GM19372 (cell line): ENCODE data around the gene MYRF.
A peak's percentile ranks its signal among the peaks of the same experiment; 100 is the strongest.

Experiments used
- ATAC-seq: cut with Tn5 transposase; IDR thresholded peaks from one replicate; pipeline ENCODE4 v1.9.1; 2021; ENCODE audit warnings: mild to moderate bottlenecking, low read depth, moderate library complexity; ENCODE audit not compliant: unreplicated experiment

The MYRF gene

DNA sequence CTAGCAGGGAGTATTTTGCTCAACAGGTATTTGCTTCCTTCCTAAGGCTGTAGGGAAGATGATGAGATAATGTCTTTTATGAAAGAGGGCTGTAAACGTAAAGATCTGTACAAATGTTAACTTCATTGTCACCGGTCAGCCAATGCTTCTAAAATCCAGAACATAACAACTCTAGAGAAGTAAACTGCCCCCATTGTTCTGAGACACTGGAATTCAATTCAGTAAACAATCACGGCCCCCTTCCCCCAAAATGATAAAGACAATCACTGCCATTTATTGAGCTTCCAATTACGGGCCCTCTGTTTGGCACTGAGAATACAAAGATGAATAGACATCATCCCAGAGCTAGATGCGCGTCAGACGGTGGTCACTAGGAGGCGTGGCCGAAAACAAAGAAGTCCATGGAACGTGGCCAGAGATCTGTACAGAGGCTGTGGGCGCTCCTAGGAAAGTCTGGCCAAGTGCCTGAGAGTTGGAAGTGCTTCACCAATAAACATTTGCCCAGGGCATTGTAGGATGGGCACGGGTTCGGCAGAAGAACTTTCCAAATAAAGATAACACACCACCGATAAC, 39.4 kb downstream of the MYRF start:
- ATAC-seq: no peak

DNA sequence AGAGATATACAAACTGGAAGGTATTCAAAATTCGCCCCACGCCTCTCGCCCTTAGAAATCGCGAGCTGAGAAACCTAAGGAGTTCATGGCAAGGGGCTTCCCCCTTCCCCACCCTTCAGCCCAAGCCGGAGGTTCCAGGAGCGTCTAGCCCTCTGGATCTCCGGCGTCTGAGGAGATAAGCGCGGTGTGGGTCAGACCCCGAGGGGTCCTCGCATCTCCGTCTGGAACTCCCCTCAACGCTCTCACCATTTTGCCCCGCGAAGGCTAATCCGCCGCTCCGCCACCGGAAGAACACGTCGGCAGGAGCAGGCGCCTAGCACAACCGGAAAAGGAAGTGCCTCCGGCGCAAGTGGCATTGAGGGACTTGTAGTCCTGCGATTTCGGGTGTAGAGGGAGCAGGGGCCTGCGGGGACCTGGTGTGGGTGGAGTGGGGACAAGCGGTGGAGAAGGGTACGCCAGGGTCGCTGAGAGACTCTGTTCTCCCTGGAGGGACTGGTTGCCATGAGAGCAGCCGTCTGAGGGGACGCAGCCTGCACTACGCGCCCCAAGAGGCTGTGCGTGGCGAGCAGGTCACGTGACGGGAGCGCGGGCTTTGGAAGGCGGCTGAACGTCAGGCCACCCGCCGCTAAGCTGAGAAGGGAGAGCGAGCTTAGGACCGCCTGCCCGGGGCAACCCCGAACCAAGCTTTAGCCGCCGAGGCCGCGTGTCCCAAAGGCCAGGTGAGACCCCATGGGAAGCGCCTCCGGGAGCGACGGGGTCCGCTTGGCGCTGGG, 40.1 kb downstream of the MYRF start, which contains the start of the genes FEN1 and TMEM258:
TSS of gene FEN1 (plus strand) at position 602 of the 773 bp plus-strand sequence. CDS start 2,451 bp downstream, outside the sequence.
TSS of gene TMEM258 (minus strand) at position 290 of the 773 bp plus-strand sequence. CDS start at position 249, 41 bp downstream.
- ATAC-seq: peak; percentile 81

DNA sequence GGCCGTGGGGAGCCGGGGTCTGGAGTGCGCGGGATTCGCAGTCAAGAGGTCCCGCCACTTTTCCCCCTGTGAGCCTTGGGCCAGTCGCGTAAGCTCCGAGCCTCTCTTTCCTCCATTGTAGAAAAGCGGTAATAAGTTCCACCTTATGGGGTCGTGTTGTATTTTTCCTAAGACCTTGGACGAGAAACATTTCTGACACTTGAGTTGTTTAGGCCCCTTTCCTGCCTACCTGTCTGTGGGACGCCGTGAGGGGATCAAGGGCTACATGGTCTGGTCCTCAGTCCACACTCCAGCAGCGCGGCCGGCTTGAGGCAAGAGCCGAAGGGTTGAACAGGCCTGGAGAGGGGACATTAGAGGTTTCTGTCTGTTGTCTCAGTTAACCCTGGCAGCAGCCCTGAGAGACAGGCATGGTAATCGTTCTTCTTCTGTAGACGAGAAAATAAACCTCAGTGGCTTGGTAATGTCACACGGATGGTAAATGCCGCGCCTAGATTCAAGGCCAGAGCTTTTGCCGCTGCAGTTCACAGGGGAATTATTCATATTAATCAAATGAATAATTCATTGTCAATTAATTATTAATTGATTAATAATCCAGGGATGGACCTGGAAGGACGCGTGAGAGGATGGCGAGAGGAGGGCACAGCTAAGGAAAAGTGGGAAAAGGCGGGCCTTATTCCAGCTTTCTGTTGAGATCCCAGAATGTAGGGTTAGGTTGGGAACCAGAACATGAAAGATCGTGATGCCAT, 40.8 kb downstream of the MYRF start:
- ATAC-seq: no peak

DNA sequence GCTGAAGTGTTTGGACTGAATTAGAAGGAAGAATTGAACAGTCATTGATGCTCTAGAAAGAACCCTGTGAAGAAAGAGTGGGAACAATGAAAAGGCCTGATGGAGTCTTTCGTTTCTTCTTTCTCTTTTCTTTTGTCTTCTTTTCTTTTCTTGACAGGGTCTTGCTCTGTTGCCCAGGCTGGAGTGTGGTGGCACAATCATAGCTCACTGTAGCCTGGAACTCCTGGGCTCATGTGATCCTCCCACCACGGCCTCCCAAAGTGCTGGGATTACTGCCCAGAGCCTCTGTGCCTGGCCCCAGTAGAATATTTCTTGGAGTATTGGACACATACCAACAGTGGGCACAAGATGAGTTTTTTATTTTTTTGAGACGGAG, 41.4 kb downstream of the MYRF start:
- no peak for ATAC-seq

DNA sequence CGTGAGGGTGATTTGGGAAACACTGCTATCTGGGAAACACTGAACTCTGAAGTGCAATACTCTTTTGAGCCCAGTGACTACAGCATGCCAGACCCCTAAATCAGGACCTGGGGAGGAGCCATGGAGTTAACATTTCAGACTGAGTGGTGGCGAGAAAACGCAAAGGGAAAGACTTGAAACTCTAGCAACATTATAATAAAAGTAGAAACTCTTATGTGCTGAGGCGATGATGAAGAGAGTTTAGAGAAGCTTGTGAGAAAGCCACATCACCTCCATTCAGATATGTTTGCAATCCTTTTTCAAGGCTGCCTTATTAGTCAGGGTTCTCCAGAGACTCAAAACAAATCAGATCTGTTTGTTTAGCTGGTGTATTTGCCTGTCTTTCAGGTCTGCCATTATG, 42.1 kb downstream of the MYRF start:
- ATAC-seq: no peak

DNA sequence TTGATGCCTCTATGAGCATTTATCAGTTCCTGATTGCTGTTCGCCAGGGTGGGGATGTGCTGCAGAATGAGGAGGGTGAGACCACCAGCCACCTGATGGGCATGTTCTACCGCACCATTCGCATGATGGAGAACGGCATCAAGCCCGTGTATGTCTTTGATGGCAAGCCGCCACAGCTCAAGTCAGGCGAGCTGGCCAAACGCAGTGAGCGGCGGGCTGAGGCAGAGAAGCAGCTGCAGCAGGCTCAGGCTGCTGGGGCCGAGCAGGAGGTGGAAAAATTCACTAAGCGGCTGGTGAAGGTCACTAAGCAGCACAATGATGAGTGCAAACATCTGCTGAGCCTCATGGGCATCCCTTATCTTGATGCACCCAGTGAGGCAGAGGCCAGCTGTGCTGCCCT, 43.0 kb downstream of the MYRF start:
- ATAC-seq: no peak

DNA sequence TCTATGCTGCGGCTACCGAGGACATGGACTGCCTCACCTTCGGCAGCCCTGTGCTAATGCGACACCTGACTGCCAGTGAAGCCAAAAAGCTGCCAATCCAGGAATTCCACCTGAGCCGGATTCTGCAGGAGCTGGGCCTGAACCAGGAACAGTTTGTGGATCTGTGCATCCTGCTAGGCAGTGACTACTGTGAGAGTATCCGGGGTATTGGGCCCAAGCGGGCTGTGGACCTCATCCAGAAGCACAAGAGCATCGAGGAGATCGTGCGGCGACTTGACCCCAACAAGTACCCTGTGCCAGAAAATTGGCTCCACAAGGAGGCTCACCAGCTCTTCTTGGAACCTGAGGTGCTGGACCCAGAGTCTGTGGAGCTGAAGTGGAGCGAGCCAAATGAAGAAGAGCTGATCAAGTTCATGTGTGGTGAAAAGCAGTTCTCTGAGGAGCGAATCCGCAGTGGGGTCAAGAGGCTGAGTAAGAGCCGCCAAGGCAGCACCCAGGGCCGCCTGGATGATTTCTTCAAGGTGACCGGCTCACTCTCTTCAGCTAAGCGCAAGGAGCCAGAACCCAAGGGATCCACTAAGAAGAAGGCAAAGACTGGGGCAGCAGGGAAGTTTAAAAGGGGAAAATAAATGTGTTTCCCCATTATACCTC, 43.6 kb downstream of the MYRF start:
- ATAC-seq: no peak

DNA sequence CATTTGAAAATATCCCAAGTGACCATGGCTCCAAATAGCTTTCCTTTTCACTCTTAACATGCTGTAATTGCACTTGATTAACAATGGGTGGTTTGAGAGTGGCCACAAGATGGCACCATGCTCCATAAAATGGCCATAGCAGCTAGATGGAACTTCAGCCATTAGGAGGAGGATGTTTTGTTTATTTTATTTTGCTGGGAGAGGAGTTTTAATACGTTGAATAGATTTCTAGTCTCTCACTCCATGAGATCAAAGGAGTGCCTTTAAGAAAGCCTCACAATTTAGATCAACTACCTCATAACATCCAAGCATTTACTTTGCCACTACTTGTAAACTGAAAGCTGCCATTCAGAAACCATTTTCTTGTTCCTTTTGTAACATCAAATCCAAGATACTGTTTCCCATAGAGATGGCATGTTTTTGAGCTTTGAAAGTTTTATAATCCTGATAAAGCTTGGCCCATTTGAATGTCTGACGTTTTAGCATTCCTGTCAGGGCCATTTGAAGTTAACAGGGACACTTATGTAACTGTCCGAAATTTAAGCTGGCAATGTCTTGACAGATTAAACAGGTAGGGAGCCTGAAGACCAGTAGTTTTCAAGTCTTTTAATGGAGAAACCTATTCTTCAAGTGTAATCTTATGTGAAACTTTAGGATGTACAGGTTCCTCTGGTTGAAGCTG, 45.0 kb downstream of the MYRF start:
- no peak for ATAC-seq

DNA sequence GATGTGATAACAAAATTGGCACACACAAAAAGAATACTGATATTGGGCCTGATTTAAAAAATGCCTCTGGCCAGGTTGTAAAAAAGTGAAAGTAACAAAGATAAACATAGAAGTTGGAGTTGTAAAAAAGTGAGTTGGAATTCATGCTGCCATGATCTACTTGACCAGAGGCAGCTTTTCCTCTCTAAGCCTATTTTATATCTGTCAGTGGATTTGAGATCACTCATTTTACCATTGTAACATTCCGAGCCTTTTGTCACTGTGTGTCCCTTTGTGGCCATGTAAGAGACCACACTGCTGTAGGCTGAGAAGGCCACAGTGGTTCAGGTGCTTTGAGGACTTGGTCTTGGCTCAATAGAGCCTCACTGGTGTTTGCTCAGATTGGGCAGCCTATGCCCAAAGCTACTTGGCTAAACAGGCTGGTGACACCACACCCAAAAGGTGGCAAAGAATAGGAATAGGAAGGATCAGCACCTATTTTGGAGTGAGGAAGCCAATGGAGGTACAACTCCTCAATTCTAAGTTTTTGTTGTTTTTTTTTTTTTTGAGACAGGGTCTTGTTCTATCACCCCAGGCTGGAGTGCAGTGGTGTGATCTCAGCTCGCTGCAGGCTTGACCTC, 47.3 kb downstream of the MYRF start:
- no peak for ATAC-seq

DNA sequence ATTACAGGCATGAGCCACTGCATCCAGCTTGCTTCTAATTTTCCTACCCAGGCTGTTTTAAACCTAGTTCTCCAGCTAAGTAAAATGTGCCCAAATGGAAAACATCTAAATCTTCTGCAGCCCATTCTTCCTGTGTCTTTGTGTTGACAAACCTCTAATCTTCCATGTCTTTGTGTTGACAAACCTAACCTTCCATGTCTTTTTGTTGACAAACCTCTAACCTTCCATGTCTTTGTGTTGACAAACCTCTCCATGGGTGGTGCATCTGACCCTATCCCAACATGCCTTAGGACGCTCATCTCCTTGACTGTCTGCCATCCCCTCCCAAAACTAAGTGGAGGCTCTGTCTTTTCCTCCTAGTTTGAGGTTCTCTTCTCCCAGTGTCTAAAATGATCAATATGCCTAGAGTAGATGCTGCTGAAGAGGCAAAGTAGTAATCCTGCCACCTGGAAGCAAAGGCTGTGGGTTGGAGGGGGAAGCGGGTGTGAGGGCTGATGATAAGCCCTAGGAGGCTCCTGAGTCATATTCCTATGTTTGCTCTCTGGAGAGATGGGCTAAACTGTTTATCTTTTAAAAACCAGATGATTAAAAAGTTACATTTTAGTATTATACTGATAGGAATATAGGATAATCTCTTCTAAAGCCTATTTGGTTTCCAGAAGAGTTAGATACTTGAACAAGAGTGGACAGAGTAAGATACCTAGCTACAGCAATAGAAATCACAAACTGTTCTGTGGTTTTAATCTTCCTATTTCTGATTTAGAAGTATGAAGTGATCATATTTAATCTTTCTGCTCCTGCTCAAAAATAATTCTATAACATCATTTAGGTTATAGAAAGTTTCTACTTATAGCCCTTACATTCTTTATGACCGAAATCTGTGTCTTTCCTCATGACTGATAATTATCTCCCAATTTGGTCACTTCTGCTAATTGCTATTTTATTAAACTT, 48.2 kb downstream of the MYRF start:
- ATAC-seq: no peak

DNA sequence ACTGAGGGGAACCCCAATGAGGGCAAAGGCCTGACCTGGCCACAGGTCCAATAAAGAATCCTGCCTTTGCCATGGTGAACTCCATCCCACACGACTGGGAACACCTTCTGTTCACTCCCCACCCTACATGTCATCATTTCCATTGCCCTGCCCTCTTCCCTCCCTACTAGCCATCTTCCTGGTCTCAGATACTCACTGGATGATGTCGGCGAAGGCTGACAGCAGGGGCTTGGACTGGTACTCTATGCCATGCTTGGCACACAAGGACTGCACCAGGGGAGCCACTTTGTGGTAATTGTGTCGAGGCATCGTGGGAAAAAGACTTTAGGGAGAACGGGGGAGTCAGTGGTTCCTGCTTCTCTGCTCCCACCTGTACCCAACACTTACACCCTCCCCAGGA, 50.2 kb downstream of the MYRF start:
- ATAC-seq: no peak

DNA sequence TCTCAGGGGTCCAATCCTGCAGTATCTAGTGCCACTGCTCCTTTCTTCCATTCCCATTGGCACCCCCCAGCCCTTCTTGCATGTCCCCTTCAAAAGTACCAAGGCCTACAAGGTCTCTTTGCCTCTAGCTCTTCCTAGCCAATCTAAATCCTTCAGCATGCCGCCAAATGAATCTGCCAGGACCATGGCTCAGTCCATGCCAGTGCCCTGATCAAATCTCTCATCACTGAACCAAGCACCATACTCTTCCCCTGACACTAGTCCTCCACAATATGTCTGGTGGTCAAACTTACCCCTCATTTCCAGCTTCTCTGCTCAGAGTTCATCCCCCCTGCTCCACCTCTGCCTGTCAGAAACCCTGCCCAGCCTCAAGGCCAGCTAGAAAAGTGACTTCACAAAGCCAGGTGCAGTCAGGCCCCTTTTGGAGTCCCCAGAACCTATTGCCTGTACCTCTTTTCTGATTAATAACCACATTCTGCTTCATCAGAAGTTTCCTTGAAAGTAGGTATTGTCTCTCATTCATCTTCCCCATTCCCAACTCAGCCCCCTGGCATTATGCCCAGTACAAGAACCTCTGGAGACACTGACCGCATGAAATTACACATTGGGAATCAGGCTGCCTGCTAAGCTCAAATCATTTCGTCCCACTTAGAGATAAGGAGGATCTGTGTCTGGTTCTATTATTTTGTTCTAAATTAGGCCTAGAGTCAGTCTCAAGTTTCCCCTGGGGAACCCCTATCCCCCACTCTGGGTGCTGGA, 51.6 kb downstream of the MYRF start:
- no peak for ATAC-seq

DNA sequence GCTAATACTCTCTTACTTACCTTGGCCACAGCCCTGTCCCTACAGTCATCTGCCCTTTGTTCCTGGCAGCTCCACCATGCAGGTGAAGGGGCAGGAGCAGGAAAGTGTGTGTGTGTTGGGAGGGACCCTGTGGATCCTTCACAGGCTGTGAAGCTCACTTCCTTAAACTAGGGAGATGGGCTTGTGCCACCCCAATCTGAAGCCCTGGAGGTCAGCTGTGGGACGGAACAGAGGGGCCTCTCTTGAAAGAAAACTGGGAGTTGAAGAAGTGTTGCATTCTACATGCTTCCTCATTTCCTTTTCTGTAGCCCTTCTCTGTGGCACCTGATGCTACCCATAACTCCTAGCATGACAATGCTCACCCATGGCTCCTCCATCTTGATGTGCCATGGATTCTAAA, 52.7 kb downstream of the MYRF start:
- no peak for ATAC-seq

DNA sequence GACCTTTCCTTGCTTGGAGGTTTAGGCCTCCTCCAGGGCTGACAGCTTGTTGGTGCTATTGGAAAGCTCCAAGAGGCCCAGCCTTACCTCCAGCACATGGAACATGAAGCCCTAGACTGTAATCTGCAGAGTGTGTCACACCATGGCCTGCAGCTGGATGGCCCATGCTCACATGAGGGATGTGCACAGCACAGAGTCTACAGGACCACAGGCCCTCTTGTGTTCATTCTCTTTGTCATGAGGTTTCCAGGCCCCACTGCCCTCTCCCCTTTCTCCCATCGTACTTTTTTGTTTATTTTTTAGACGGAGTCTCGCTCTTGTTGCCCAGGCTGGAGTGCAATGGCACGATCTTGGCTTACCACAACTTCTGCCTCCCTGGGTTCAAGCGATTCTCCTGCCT, 54.3 kb downstream of the MYRF start:
- no peak for ATAC-seq

DNA sequence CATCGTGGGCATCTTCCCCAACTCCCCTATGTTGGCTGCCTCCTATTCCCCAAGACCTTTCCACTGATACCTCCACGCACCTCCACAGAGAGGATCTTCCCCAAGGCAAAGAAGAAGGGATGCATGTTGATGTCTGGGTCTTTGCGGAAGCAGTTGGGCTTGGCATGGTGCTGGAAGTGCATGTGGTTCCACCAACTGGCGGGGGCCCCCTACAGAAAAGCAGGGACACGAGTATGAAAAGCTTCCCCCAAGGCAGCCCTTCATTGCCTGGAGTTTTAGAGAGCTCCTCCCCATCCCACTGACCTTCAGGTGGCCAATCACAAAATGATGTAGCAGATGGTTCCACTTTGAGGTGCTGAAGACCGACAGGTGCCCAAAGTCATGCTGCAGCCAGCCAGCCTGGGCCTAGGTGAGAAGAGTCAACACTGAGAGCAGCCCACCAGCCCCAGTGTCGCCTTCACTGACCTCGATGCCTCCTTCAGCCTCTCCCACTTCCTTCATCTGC, 58.3 kb downstream of the MYRF start:
- ATAC-seq: no peak

DNA sequence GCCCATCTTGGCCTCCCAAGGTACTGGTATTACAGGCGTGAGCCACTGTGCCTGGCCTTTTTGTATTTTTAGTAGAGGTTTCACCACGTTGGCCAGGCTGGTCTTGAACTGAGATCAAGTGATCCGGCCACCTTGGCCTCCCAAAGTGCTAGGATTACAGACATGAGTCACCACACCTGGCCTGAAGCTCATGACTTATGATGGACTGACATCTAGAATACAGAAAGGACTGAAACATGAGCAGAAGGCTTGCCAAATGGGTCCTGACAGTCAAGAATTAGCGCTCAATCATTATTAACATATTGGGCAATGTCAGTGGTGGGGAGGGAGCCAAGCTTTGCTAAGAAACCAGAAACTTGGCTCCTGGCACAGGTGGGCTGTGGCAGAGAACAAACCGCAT, 59.4 kb downstream of the MYRF start:
- no peak for ATAC-seq

DNA sequence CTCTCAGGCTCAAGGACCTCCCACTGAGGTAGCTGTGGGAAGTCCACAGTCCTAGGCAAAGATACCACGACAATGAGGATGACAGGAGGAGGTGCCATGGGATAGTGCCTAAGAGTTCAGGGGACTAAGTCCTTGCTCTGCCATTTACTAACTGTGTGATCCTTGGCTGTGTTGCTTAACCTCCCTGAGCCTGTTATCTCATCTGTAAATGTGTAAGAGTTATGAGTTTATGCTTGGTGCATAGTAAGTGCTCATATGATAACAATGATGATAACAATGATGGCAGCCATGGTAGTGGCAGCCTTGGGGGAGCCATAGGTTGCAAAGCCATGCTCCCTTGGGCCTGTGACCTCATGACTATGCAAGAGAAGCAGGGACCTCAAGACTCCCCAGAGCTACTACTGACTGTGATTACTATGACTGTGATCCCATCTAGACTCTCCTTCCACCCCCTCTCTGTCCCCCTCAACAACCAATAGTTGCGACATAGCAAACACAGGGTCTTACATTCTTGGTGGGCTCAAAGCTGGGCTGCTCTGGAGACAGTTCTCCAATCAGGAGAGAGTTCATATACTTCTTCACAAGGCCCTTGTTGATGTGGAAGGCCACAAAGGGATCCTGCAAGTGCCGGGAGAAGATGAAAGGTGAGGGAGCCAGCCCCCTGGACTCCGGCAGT, 60.4 kb downstream of the MYRF start:
- no peak for ATAC-seq
